Frontal cortex (tissue), 4 donors: ENCODE measurements around the gene PDP2. TPM values are rescaled to one million over a fixed set of nuclear protein-coding genes. Genes with fewer than 3 reads are reported as not detected.
"Not testable (repeated sequence)": the region's sequence is repeated elsewhere in the genome, so short reads cannot be mapped to it uniquely, and the experiment has no call there.

ENCODE experiments used
- DNase-seq, 2 donors: peaks; one replicate each; pipeline ENCODE4 v3.0.0; 2012; ENCODE audit warnings: low spot score in 2 of 2
- FAIRE-seq: peaks from 2 replicates; lab custom pipeline; 2012; peaks lifted over from hg19 to GRCh38; lab: Jason Lieb, UNC
- total RNA-seq: library from RNA; depleted of rRNA; stranded (reverse); fragments of >200 nt; gene quantifications from one replicate; pipeline ENCODE4 v1.2.3, GENCODE V29; 2014
- donor health status: control.
- donor health status: control.
- donor health status: control.

Gene PDP2
- total RNA-seq, 1 donor from 2014 or later, result 8.6 TPM

- DNase-seq (no peak), FAIRE-seq (no peak)
These were observed 49.9 kb downstream of the PDP2 start for GRCh38 chr16:66930189-66930588.

- DNase-seq (no peak), FAIRE-seq (no peak)
These were observed 51.4 kb downstream of the PDP2 start for GRCh38 chr16:66931665-66932064.

GRCh38 chr16:66932076-66932475 lies 51.8 kb downstream of the PDP2 start:
- no peak for FAIRE-seq
- DNase-seq, result no peak

- no peak for FAIRE-seq
- no peak for DNase-seq
These were observed 53.4 kb downstream of the PDP2 start for GRCh38 chr16:66933776-66934137.

- DNase-seq (peak; percentile 91 to 93), FAIRE-seq (no peak)
These were observed 54.0 kb downstream of the PDP2 start, which contains the start of gene CIAO2B for GRCh38 chr16:66934138-66934838. Gene CIAO2B (minus strand): TSS chr16:66934402. CDS start chr16:66934364, 38 bp downstream.

- FAIRE-seq, DNase-seq: not testable (repeated sequence)
These were observed 54.6 kb downstream of the PDP2 start for GRCh38 chr16:66934839-66935313.

GRCh38 chr16:66935314-66936011 lies 55.1 kb downstream of the PDP2 start, which contains the start of gene CES2:
Gene CES2 (plus strand): TSS chr16:66935516. CDS start chr16:66935636, 120 bp downstream.
- DNase-seq (peak in 1 of 2 donors; percentile 65), FAIRE-seq (no peak)

- FAIRE-seq, result no peak
- DNase-seq, result no peak
These were observed 56.1 kb downstream of the PDP2 start for GRCh38 chr16:66936462-66936861.

- no peak for DNase-seq
- FAIRE-seq, result no peak
These were observed 56.7 kb downstream of the PDP2 start for GRCh38 chr16:66936889-66937554.

- no peak for FAIRE-seq
These were observed 57.5 kb downstream of the PDP2 start for GRCh38 chr16:66937725-66938337.

GRCh38 chr16:66939366-66939765 lies 59.1 kb downstream of the PDP2 start:
- no peak for FAIRE-seq
- DNase-seq, result no peak

More at GRCh38 chr16:66937725-66938337, 57.5 kb downstream of the PDP2 start:
- no peak for DNase-seq

GRCh38 chr16:66940236-66940635 lies 59.9 kb downstream of the PDP2 start:
- no peak for DNase-seq
- no peak for FAIRE-seq

Other genes starting within 250 kb of the PDP2 start
- 51.0 TPM for gene CMTM4, start 183.8 kb upstream of the PDP2 start, total RNA-seq
- 183 TPM for gene DYNC1LI2, start 128.9 kb upstream of the PDP2 start, total RNA-seq
- gene TERB1, start 78.9 kb upstream of the PDP2 start, total RNA-seq, result 0.41 TPM
- gene NAE1, start 49.5 kb upstream of the PDP2 start, total RNA-seq, result 110 TPM
- gene CA7, start 36.1 kb upstream of the PDP2 start, total RNA-seq, result not detected
- gene CDH16, start 38.4 kb downstream of the PDP2 start, total RNA-seq, result not detected
- 2.4 TPM for gene RRAD, start 45.0 kb downstream of the PDP2 start, total RNA-seq
- 105 TPM for gene CIAO2B, start 53.9 kb downstream of the PDP2 start, total RNA-seq
- 22.8 TPM for gene CES2, start 55.0 kb downstream of the PDP2 start, total RNA-seq
- under 0.01 TPM for gene CES3, start 80.8 kb downstream of the PDP2 start, total RNA-seq
- gene CES4A, start 108.1 kb downstream of the PDP2 start, total RNA-seq, result 9.0 TPM
- gene CBFB, start 148.6 kb downstream of the PDP2 start, total RNA-seq, result 55.0 TPM
- 17.1 TPM for gene PHAF1, start 229.4 kb downstream of the PDP2 start, total RNA-seq